Measurements from ENCODE around the gene TASP1. TPM values are rescaled to one million over a fixed set of nuclear protein-coding genes. Genes with fewer than 3 reads are reported as not detected.

TASP1 gene
- total and polyA plus RNA-seq, 2 donors, result 19.9 to 23.3 TPM

DNA sequence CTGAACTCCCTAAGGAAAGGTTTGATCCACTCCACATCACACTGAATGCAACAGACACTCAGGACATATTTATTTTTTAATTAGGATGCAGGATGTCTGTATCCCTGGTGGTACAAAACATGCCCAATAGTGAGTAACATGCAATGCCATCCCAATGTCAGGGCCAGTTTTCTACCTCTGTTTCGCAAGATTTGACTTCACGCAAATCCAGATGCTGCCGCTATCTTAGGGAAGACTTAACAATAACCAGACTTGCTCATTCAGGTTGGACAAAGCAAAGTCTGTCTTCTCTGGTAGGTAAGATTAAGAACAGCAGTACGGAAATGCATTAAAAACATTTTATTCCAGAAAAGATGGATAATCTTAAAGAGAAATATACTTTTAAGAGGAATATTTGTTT lies 103.1 kb downstream of the TASP1 start:
- H3K4me1 ChIP-seq (ENCODE audit: control insufficient read depth in 2 of 2, insufficient read depth in 2 of 2, low read length in 2 of 2), result no peaks in the 10 kb centered on the region
- H3K4me3 ChIP-seq (ENCODE audit: low read length in 2 of 2), result no peak overlapping the region
- no peaks in the 10 kb centered on the region for H3K27me3 ChIP-seq (ENCODE audit: control insufficient read depth in 2 of 2, insufficient read depth in 1 of 2, low read length in 1 of 2)
- peaks cover 0 to 18% of the 10 kb centered on the region in 2 donors for H3K36me3 ChIP-seq (ENCODE audit: control insufficient read depth in 2 of 2, insufficient read depth in 2 of 2, low read length in 1 of 2)
- DNase-seq (ENCODE audit: low read depth in 6 of 9, low spot score in 9 of 9), result no peak
- H3K27ac ChIP-seq (ENCODE audit: low read depth in 1 of 2, low read length in 1 of 2), result no peak overlapping the region
- H3K9me3 ChIP-seq (ENCODE audit: control insufficient read depth in 2 of 2, insufficient read depth in 1 of 2, low read length in 1 of 2), result no peaks in the 10 kb centered on the region
- over 99% methylated on average over 4 of the region's 4 CpGs for WGBS

DNA sequence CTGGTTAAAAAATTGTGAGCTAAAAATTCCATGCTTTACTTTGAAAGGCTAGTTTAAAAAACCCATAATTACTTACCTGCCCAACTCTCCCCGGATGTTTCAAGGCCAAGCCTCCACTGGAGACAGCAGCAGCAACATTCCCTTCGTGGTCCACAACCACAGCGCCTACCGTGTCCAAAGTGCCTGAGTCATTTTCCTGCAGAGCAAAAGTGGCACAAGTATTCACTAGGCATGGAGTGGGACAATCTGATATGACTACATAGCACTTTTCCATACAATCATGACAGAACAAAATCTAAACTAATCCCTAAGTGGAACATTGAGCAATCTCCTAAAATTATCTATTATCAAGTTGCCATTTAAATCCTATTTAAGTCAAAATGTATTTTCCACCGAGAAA lies 104.8 kb downstream of the TASP1 start:
- Histone ChIP-seq H3K4me1 (ENCODE audit: control insufficient read depth in 2 of 2, insufficient read depth in 2 of 2, low read length in 2 of 2) (no peaks in the 10 kb centered on the region), H3K27ac (ENCODE audit: low read depth in 1 of 2, low read length in 1 of 2) (no peak overlapping the region), H3K36me3 (ENCODE audit: control insufficient read depth in 2 of 2, insufficient read depth in 2 of 2, low read length in 1 of 2) (peaks cover under 1 to 25% of the 10 kb centered on the region in 2 donors), H3K9me3 (ENCODE audit: control insufficient read depth in 2 of 2, insufficient read depth in 1 of 2, low read length in 1 of 2) (no peaks in the 10 kb centered on the region), H3K4me3 (ENCODE audit: low read length in 2 of 2) (no peak overlapping the region), H3K27me3 (ENCODE audit: control insufficient read depth in 2 of 2, insufficient read depth in 1 of 2, low read length in 1 of 2) (no peaks in the 10 kb centered on the region)
- no peak for DNase-seq (ENCODE audit: low read depth in 6 of 9, low spot score in 9 of 9)
- WGBS, result 92% methylated on average over 5 of the region's 5 CpGs

DNA sequence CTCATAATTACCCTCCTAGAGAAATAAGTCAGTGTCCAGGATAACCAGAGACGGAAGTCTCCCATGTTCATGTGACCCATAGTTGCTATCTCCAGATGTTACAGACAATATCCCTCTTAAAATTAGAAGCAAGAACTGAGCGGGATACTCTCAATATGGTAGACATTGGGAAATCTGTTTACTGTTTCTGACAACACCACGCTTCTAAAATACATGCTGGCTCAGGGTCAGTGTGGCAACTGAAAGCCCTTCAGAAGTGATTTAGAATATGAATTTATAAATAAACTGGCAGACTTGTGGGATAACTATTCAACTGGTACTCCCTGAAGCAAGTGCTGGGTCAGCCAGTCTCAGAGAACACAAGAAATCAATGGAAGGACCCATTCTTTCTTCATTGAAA lies 108.6 kb downstream of the TASP1 start:
- peaks cover 15 to 46% of the 10 kb centered on the region in 2 donors for H3K36me3 ChIP-seq (ENCODE audit: control insufficient read depth in 2 of 2, insufficient read depth in 2 of 2, low read length in 1 of 2)
- H3K4me3 ChIP-seq (ENCODE audit: low read length in 2 of 2), result no peak overlapping the region
- DNase-seq (ENCODE audit: low read depth in 6 of 9, low spot score in 9 of 9), result no peak
- peak overlapping the region in 1 of 2 donors; percentile 21 for H3K27ac ChIP-seq (ENCODE audit: low read depth in 1 of 2, low read length in 1 of 2)
- no peaks in the 10 kb centered on the region for H3K27me3 ChIP-seq (ENCODE audit: control insufficient read depth in 2 of 2, insufficient read depth in 1 of 2, low read length in 1 of 2)
- over 99% methylated on average over 3 of the region's 3 CpGs for WGBS
- H3K9me3 ChIP-seq (ENCODE audit: control insufficient read depth in 2 of 2, insufficient read depth in 1 of 2, low read length in 1 of 2), result no peaks in the 10 kb centered on the region
- no peaks in the 10 kb centered on the region for H3K4me1 ChIP-seq (ENCODE audit: control insufficient read depth in 2 of 2, insufficient read depth in 2 of 2, low read length in 2 of 2)

DNA sequence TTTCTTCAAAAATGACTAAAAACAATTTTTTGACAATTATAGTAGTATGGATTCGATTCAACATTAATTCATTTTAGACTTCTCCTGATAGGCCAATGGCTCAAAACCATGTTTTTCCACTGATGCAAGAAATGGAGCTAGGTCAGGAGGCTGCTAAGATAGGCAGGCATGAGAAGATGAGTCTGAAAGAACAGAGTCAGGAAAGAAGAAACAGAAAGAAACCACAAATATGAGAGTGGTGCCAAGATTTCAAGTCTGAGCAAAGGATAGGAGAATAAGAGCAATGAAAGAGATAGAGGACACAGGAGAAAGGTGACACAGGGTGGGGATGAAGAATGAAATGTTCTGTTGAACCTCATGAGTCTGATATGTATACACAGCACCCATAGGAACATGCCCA lies 112.2 kb downstream of the TASP1 start:
- Histone ChIP-seq H3K27me3 (ENCODE audit: control insufficient read depth in 2 of 2, insufficient read depth in 1 of 2, low read length in 1 of 2) (no peaks in the 10 kb centered on the region), H3K9me3 (ENCODE audit: control insufficient read depth in 2 of 2, insufficient read depth in 1 of 2, low read length in 1 of 2) (no peaks in the 10 kb centered on the region), H3K36me3 (ENCODE audit: control insufficient read depth in 2 of 2, insufficient read depth in 2 of 2, low read length in 1 of 2) (peaks cover 15 to 51% of the 10 kb centered on the region in 2 donors), H3K4me3 (ENCODE audit: low read length in 2 of 2) (no peak overlapping the region), H3K4me1 (ENCODE audit: control insufficient read depth in 2 of 2, insufficient read depth in 2 of 2, low read length in 2 of 2) (no peaks in the 10 kb centered on the region), H3K27ac (ENCODE audit: low read depth in 1 of 2, low read length in 1 of 2) (no peak overlapping the region)
- DNase-seq (ENCODE audit: low read depth in 6 of 9, low spot score in 9 of 9), result no peak
- WGBS, result 96% methylated on average over 1 of the region's 1 CpG

DNA sequence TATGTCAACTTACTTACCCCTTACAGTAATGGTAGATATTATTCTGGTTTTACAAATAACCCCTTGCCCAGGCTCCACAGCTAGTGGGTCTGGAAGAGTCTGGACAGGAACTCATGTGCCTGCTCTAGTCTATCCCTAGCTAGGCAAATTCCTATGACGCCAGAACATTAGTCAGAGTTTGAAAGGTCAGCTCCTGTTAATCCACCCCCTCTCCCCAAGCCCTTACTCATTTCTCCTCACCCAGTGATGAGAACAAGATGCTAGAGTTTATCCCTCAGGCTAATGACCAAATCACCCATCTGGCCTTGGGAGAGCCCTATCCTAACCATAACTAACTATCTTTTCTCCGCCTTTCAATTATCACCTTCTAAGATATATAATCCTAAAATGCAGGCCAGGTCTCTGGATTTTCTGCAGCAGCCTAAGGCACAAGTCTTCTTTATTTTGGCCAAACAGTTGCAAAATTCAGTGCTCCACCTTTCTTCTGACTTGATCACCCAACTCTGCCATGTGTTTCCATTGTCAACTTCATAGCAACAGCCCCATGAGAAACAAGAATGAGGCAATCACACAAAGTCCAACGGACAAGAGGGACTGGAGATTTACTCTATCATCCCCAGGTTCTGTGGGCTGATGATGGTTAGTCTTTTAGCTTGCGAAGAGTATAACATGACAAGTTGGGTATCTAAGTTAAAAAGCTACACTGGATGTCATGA lies 113.3 kb downstream of the TASP1 start:
- Histone ChIP-seq H3K27ac (ENCODE audit: low read depth in 1 of 2, low read length in 1 of 2) (no peak overlapping the region), H3K4me3 (ENCODE audit: low read length in 2 of 2) (no peak overlapping the region), H3K36me3 (ENCODE audit: control insufficient read depth in 2 of 2, insufficient read depth in 2 of 2, low read length in 1 of 2) (peaks cover 15 to 48% of the 10 kb centered on the region in 2 donors), H3K9me3 (ENCODE audit: control insufficient read depth in 2 of 2, insufficient read depth in 1 of 2, low read length in 1 of 2) (no peaks in the 10 kb centered on the region), H3K27me3 (ENCODE audit: control insufficient read depth in 2 of 2, insufficient read depth in 1 of 2, low read length in 1 of 2) (no peaks in the 10 kb centered on the region), H3K4me1 (ENCODE audit: control insufficient read depth in 2 of 2, insufficient read depth in 2 of 2, low read length in 2 of 2) (no peaks in the 10 kb centered on the region)
- 97% methylated on average over 4 of the region's 4 CpGs for WGBS
- no peak for DNase-seq (ENCODE audit: low read depth in 6 of 9, low spot score in 9 of 9)

DNA sequence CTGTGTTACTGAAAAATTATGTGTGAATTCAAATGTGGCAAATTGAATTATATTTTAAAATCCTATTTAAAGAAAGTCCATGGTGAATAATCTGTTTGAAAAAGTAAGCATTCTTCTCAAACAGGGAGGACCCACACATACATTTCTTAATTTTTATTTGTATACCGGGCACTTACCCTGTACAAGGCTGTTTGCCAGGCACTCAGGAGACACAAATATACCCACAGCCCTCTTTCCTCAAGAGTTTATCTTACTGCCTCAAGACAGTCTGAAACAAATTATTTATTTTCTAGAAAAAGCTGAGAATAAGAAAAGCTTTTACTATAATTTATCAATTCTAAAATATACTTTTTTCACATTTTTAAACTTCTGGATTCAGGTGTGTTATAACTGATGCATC lies 114.4 kb downstream of the TASP1 start:
- H3K4me3 ChIP-seq (ENCODE audit: low read length in 2 of 2), result no peak overlapping the region
- DNase-seq (ENCODE audit: low read depth in 6 of 9, low spot score in 9 of 9), result no peak
- WGBS, result 97% methylated on average over 1 of the region's 1 CpG
- no peak overlapping the region for H3K27ac ChIP-seq (ENCODE audit: low read depth in 1 of 2, low read length in 1 of 2)
- no peaks in the 10 kb centered on the region for H3K27me3 ChIP-seq (ENCODE audit: control insufficient read depth in 2 of 2, insufficient read depth in 1 of 2, low read length in 1 of 2)
- no peaks in the 10 kb centered on the region for H3K4me1 ChIP-seq (ENCODE audit: control insufficient read depth in 2 of 2, insufficient read depth in 2 of 2, low read length in 2 of 2)
- no peaks in the 10 kb centered on the region for H3K9me3 ChIP-seq (ENCODE audit: control insufficient read depth in 2 of 2, insufficient read depth in 1 of 2, low read length in 1 of 2)
- peaks cover 15 to 40% of the 10 kb centered on the region in 2 donors for H3K36me3 ChIP-seq (ENCODE audit: control insufficient read depth in 2 of 2, insufficient read depth in 2 of 2, low read length in 1 of 2)

DNA sequence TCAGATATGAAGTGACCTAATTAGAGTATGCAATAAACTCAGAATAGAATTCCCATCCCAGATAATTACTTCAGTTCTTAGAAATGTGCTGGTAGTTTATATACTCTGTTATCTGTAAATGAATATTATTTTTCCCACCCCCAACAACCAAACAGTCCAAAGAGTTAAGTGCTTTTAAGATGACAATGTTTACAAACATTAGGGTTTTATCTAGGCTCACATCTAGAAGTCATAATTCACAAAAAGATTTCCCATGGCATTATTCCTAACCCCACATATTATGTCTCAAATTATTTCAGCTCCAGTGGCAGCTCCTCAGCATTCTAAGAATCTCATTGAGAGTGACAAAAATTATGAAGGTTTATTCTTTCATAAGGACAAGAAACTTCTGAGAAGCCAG lies 120.9 kb downstream of the TASP1 start:
- Histone ChIP-seq H3K27ac (ENCODE audit: low read depth in 1 of 2, low read length in 1 of 2) (no peak overlapping the region), H3K27me3 (ENCODE audit: control insufficient read depth in 2 of 2, insufficient read depth in 1 of 2, low read length in 1 of 2) (no peaks in the 10 kb centered on the region), H3K4me3 (ENCODE audit: low read length in 2 of 2) (no peak overlapping the region), H3K9me3 (ENCODE audit: control insufficient read depth in 2 of 2, insufficient read depth in 1 of 2, low read length in 1 of 2) (no peaks in the 10 kb centered on the region), H3K4me1 (ENCODE audit: control insufficient read depth in 2 of 2, insufficient read depth in 2 of 2, low read length in 2 of 2) (peaks cover 11% of the 10 kb centered on the region in 2 donors), H3K36me3 (ENCODE audit: control insufficient read depth in 2 of 2, insufficient read depth in 2 of 2, low read length in 1 of 2) (peaks cover 0 to 11% of the 10 kb centered on the region in 2 donors)
- DNase-seq (ENCODE audit: low read depth in 6 of 9, low spot score in 9 of 9), result no peak

DNA sequence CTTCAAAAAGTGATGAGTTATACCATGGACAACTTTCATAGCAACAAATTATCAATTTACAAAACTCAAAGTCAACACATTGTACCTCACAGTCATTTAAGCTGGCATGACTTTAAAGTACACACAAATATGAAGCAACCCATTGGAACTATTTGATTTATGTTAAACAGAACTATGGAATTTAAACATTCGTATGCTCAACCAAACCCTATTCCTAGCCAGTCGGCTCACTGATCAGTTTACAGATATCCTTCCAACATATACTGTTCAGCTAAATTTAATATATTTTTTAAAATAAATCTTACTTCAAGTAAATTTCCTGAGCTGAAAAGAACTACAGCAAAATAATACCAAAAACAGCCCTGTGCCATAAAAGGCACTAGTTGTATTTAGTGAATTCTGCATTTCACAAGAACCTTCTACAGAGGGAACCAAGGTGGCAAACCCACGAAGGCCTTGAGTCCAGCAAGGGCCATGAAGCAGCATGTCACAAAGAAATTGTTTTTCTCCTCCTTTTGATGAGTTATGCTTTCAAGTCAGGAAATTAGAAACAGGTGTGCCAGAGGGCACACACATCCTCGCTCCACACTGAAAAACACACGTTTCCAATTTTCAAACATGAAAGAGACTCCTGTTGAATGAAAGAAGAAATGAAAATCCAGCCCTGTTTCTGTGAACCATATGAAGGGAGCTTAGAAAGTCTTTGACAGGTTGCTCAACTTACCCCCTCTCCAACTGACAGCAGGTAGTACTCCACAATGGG lies 122.8 kb downstream of the TASP1 start:
- H3K36me3 ChIP-seq (ENCODE audit: control insufficient read depth in 2 of 2, insufficient read depth in 2 of 2, low read length in 1 of 2), result peaks cover 0 to 8% of the 10 kb centered on the region in 2 donors
- H3K27me3 ChIP-seq (ENCODE audit: control insufficient read depth in 2 of 2, insufficient read depth in 1 of 2, low read length in 1 of 2), result no peaks in the 10 kb centered on the region
- H3K27ac ChIP-seq (ENCODE audit: low read depth in 1 of 2, low read length in 1 of 2), result peak overlapping the region; percentile 42 to 50
- no peaks in the 10 kb centered on the region for H3K9me3 ChIP-seq (ENCODE audit: control insufficient read depth in 2 of 2, insufficient read depth in 1 of 2, low read length in 1 of 2)
- peak; percentile 9 to 65 (median 29) for DNase-seq (ENCODE audit: low read depth in 6 of 9, low spot score in 9 of 9)
- H3K4me3 ChIP-seq (ENCODE audit: low read length in 2 of 2), result no peak overlapping the region
- peaks cover 11% of the 10 kb centered on the region in 2 donors for H3K4me1 ChIP-seq (ENCODE audit: control insufficient read depth in 2 of 2, insufficient read depth in 2 of 2, low read length in 2 of 2)
- 43% methylated on average over 5 of the region's 5 CpGs for WGBS

DNA sequence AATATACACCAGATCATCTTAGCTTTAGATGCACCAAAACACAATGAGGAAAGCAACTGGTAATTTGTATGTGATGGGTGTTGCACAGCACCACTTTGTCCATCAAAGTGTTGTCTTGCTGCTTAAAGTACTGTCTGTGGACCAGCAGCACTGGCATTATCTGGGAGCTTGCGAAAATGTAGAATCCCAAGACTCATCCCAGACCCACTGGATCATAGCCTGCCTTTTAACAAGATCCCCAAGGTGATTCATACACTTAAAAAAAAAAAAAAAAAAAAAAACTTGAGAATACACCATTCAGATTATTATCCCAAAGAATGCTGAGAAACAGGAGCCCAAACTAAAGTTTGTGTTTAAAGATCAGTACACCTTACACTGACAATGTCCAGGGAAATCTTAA lies 123.4 kb downstream of the TASP1 start:
- H3K9me3 ChIP-seq (ENCODE audit: control insufficient read depth in 2 of 2, insufficient read depth in 1 of 2, low read length in 1 of 2), result no peaks in the 10 kb centered on the region
- H3K4me1 ChIP-seq (ENCODE audit: control insufficient read depth in 2 of 2, insufficient read depth in 2 of 2, low read length in 2 of 2), result peaks cover 11% of the 10 kb centered on the region in 2 donors
- DNase-seq (ENCODE audit: low read depth in 6 of 9, low spot score in 9 of 9), result no peak
- H3K27ac ChIP-seq (ENCODE audit: low read depth in 1 of 2, low read length in 1 of 2), result no peak overlapping the region
- H3K36me3 ChIP-seq (ENCODE audit: control insufficient read depth in 2 of 2, insufficient read depth in 2 of 2, low read length in 1 of 2), result peaks cover 0 to 8% of the 10 kb centered on the region in 2 donors
- H3K27me3 ChIP-seq (ENCODE audit: control insufficient read depth in 2 of 2, insufficient read depth in 1 of 2, low read length in 1 of 2), result no peaks in the 10 kb centered on the region
- 100% methylated on average over 1 of the region's 1 CpG for WGBS
- H3K4me3 ChIP-seq (ENCODE audit: low read length in 2 of 2), result no peak overlapping the region

All from thymus (tissue), 11 donors.